Panc1 (cell line): ENCODE data around the gene SMAD3. TPM values are rescaled to one million over a fixed set of nuclear protein-coding genes. Genes with fewer than 3 reads are reported as not detected.

ENCODE experiments used
- ATAC-seq: fragments of 200-7000 bp; cut with Tn5 transposase; 2 replicates; pipeline ENCODE4 v1.9.1; 2020; ENCODE audit warnings: mild to moderate bottlenecking, moderate library complexity
- BruUV-seq: library from RNA; stranded (reverse); fragments of 400-500 nt; replicated peaks from 2 replicates; lab custom pipeline; 2021; lab: Mats Ljungman, UMichigan
- CTCF ChIA-PET: fragments of 300-600 bp; sonication (Branson Sonifier 250); formaldehyde crosslinking; loops from one replicate; lab custom pipeline; 2022; ENCODE audit warnings: antibody characterized with exemption; lab: Charles Lee
- POLR2A ChIA-PET: fragments of 300-600 bp; sonication (Branson Sonifier 250); formaldehyde crosslinking; loops from one replicate; lab custom pipeline; 2022; ENCODE audit warnings: antibody characterized with exemption; lab: Charles Lee
- DNase-seq: peaks from one replicate; pipeline ENCODE4 v3.0.0-alpha.2; 2010; ENCODE audit warnings: low read depth, low spot score
- H3K27ac ChIP-seq: 2 replicates; pipeline ENCODE4 v1.5.1; 2011; ENCODE audit warnings: mild to moderate bottlenecking, low read length, inconsistent platforms
- H3K27me3 ChIP-seq: fragments of 200-500 bp; sonication (Bioruptor generic); 2 replicates; pipeline ENCODE4 v1.6.0; 2014; ENCODE audit warnings: low read length, inconsistent platforms; ENCODE audit not compliant: control insufficient read depth, insufficient read depth
- H3K36me3 ChIP-seq: fragments of 200-500 bp; sonication (Bioruptor generic); 2 replicates; pipeline ENCODE4 v1.5.1; 2014; ENCODE audit warnings: inconsistent platforms, mild to moderate bottlenecking, low read length, moderate library complexity; ENCODE audit not compliant: control insufficient read depth, insufficient read depth
- H3K4me1 ChIP-seq: 2 replicates; pipeline ENCODE4 v1.5.1; 2011; ENCODE audit warnings: inconsistent platforms, mild to moderate bottlenecking, low read length, moderate library complexity; ENCODE audit not compliant: control insufficient read depth, insufficient read depth
- H3K4me3 ChIP-seq, 2 experiments: 2 replicates each; pipeline ENCODE4 v1.5.1; 2011 to 2012; ENCODE audit warnings: low read depth in 2 of 2, low read length in 2 of 2, mild to moderate bottlenecking in 2 of 2, inconsistent platforms in 1 of 2, moderate library complexity in 1 of 2
- H3K9me3 ChIP-seq: fragments of 200-500 bp; sonication (Bioruptor generic); 2 replicates; pipeline ENCODE4 v1.5.1; 2014; ENCODE audit warnings: low read depth, mild to moderate bottlenecking, inconsistent platforms, low read length, moderate library complexity; ENCODE audit not compliant: control insufficient read depth, insufficient read depth
- CTCF ChIP-seq: fragments of 450-650 bp; IDR thresholded peaks from 2 replicates; pipeline ENCODE4 v1.5.1; 2017; ENCODE audit warnings: mild to moderate bottlenecking
- POLR2AphosphoS5 ChIP-seq: IDR thresholded peaks from 2 replicates; pipeline ENCODE4 v1.6.1; 2012; ENCODE audit warnings: mild to moderate bottlenecking, low read depth, low read length, moderate library complexity
- REST ChIP-seq, 2 experiments: IDR thresholded peaks; 2 replicates each; pipeline ENCODE4 v1.6.1; 2011 to 2012; ENCODE audit warnings: low read depth in 2 of 2, control low read depth in 1 of 2, low read length in 1 of 2, mild to moderate bottlenecking in 1 of 2, moderate library complexity in 1 of 2; ENCODE audit not compliant: insufficient read depth in 1 of 2
- SIN3A ChIP-seq: IDR thresholded peaks from 2 replicates; pipeline ENCODE4 v1.6.1; 2012; ENCODE audit warnings: low read depth, mild to moderate bottlenecking, low read length, moderate library complexity, borderline replicate concordance; ENCODE audit not compliant: insufficient read depth
- TCF7L2 ChIP-seq: IDR thresholded peaks from 2 replicates; pipeline ENCODE4 v1.6.1; 2011; ENCODE audit warnings: mild to moderate bottlenecking, low read depth, low read length, inconsistent platforms
- in situ Hi-C: cut with HindIII; loops from 2 replicates; pipeline ENCODE4 v1.10.0; 2016; ENCODE audit warnings: low sequenced_read_pairs, low pct_unique_long_range_greater_than_20kb
- intact Hi-C: fragments of 100-400 bp; cut with micrococcal nuclease; formaldehyde crosslinking; loops from one replicate; pipeline ENCODE4 v1.10.0; 2022; ENCODE audit not compliant: unreplicated experiment
- total RNA-seq: library from RNA; stranded (reverse); gene quantifications from one replicate; pipeline ENCODE4 v1.2.1, GENCODE V29; 2021; ENCODE audit not compliant: unreplicated experiment

SMAD3 gene
- total RNA-seq, 1 experiment from 2014 or later = 394 TPM

- H3K4me3 ChIP-seq = no peak overlapping the region
- H3K27me3 ChIP-seq = no peaks in the 10 kb centered on the region
- no peak for TF ChIP-seq REST (IDR thresholded peaks at IDR 0.05; ENCODE audit: insufficient read depth in 1 of 2, low read depth in 2 of 2, low read length in 1 of 2)
- TF ChIP-seq SIN3A = no peak
- no peak for TF ChIP-seq CTCF
- no peak for TF ChIP-seq TCF7L2
- TF ChIP-seq POLR2AphosphoS5 = no peak
- ChIA-PET CTCF (no interaction called here), POLR2A (no interaction called here)
- H3K4me1 ChIP-seq = peaks cover 100% of the 10 kb centered on the region
- ATAC-seq (no peak), DNase-seq (no peak)
- H3K27ac ChIP-seq = peak overlapping the region; percentile 94
- intact Hi-C loops (no loop called here), in situ Hi-C loops (no loop called here)
- no peaks in the 10 kb centered on the region for H3K9me3 ChIP-seq
- peaks cover 40% of the 10 kb centered on the region for H3K36me3 ChIP-seq
- BruUV-seq = no TSS peak
Measured at GRCh38 chr15:67171471-67171870, 106.1 kb downstream of the SMAD3 start.

- Histone ChIP-seq H3K36me3 (peaks cover 40% of the 10 kb centered on the region), H3K27ac (peak overlapping the region; percentile 94), H3K9me3 (no peaks in the 10 kb centered on the region), H3K27me3 (no peaks in the 10 kb centered on the region), H3K4me3 (no peak overlapping the region), H3K4me1 (peaks cover 100% of the 10 kb centered on the region)
- POLR2A ChIA-PET = no interaction called here
- intact Hi-C loops (no loop called here), in situ Hi-C loops (no loop called here)
- CTCF ChIA-PET = no interaction called here
- ATAC-seq (no peak), DNase-seq (no peak)
- BruUV-seq = no TSS peak
- TF ChIP-seq POLR2AphosphoS5 = peak; percentile 12; the same call in 1 of the 2 replicates
- TF ChIP-seq REST (IDR thresholded peaks at IDR 0.05; ENCODE audit: insufficient read depth in 1 of 2, low read depth in 2 of 2, low read length in 1 of 2) = no peak
Measured at GRCh38 chr15:67172172-67172571, 106.8 kb downstream of the SMAD3 start.
